HepG2 (cell line): ENCODE results near the gene JAM2. TPM values are rescaled to one million over a fixed set of nuclear protein-coding genes. Genes with fewer than 3 reads are reported as not detected.

Experiments
- ARNTL ChIP-seq: sonication (generic); formaldehyde crosslinking; IDR thresholded peaks from 2 replicates; pipeline ENCODE4 v1.4.0; 2020; ENCODE audit warnings: mild to moderate bottlenecking, missing genetic modification reagents
- GRHL1 ChIP-seq: sonication (generic); formaldehyde crosslinking; conservative IDR thresholded peaks from 2 replicates; pipeline ENCODE4 v1.8.0; 2022; ENCODE audit warnings: missing genetic modification reagents
- HNRNPLL ChIP-seq: fragments of 200-400 bp; formaldehyde crosslinking; IDR thresholded peaks from 2 replicates; pipeline ENCODE4 v1.6.1; 2017; ENCODE audit warnings: mild to moderate bottlenecking, low read depth, low read length; ENCODE audit not compliant: poor library complexity, severe bottlenecking
- MTF2 ChIP-seq: sonication (generic); formaldehyde crosslinking; IDR thresholded peaks from 2 replicates; pipeline ENCODE4 v1.5.0; 2020; ENCODE audit warnings: missing genetic modification reagents, borderline replicate concordance
- MXI1 ChIP-seq: IDR thresholded peaks from 3 replicates; pipeline ENCODE4 v1.6.1; 2012; ENCODE audit warnings: low read depth, low read length, inconsistent platforms, borderline replicate concordance
- PRDM10 ChIP-seq: sonication (generic); formaldehyde crosslinking; IDR thresholded peaks from 2 replicates; pipeline ENCODE4 v1.4.0; 2020; ENCODE audit warnings: low read depth, missing genetic modification reagents
- TBX2 ChIP-seq: sonication (generic); formaldehyde crosslinking; IDR thresholded peaks from 2 replicates; pipeline ENCODE4 v1.5.0; 2020; ENCODE audit warnings: missing genetic modification reagents, mild to moderate bottlenecking, borderline replicate concordance
- TBX3 ChIP-seq: fragments of 450-650 bp; IDR thresholded peaks from 2 replicates; pipeline ENCODE4 v1.6.1; 2017; ENCODE audit warnings: antibody characterized with exemption, mild to moderate bottlenecking, inconsistent platforms, borderline replicate concordance
- ZFY ChIP-seq: sonication (generic); formaldehyde crosslinking; IDR thresholded peaks from 2 replicates; pipeline ENCODE4 v1.4.0; 2020; ENCODE audit warnings: missing genetic modification reagents
- ZGPAT ChIP-seq: IDR thresholded peaks from 2 replicates; pipeline ENCODE4 v1.6.1; 2016; ENCODE audit warnings: mild to moderate bottlenecking
- ZNF329 ChIP-seq: sonication (generic); formaldehyde crosslinking; IDR thresholded peaks from 2 replicates; pipeline ENCODE4 v1.9.0; 2021; ENCODE audit warnings: low read depth, mild to moderate bottlenecking, missing genetic modification reagents
- ZNF446 ChIP-seq: sonication (generic); formaldehyde crosslinking; IDR thresholded peaks from 2 replicates; pipeline ENCODE4 v1.5.0; 2020; ENCODE audit warnings: mild to moderate bottlenecking, missing genetic modification reagents
- ZNF564 ChIP-seq: sonication (generic); formaldehyde crosslinking; IDR thresholded peaks from 2 replicates; pipeline ENCODE4 v1.8.1; 2023; ENCODE audit warnings: mild to moderate bottlenecking, missing genetic modification reagents
- ZNF75D ChIP-seq: sonication (generic); formaldehyde crosslinking; IDR thresholded peaks from 2 replicates; pipeline ENCODE4 v1.8.1; 2023; ENCODE audit warnings: missing genetic modification reagents, mild to moderate bottlenecking, borderline replicate concordance
- ZNF841 ChIP-seq: sonication (generic); formaldehyde crosslinking; IDR thresholded peaks from 2 replicates; pipeline ENCODE4 v1.8.1; 2023; ENCODE audit warnings: missing genetic modification reagents, borderline replicate concordance
- polyA plus RNA-seq, 8 experiments: library from polyadenylated mRNA; depleted of rRNA in 3 of 8; stranded (reverse) in 7 of 8; unstranded in 1 of 8; fragments of >200 nt; fragmentation: Illumina TruSeq in 4 of 8; extraction: Trizol in 4 of 8; gene quantifications; 2 replicates each; pipeline versions ENCODE4 v1.2.1 to v1.2.3, GENCODE V29; 2011 to 2016; ENCODE audit warnings: low read depth in 4 of 8, missing spikeins in 1 of 8, mixed read lengths in 1 of 8; ENCODE audit not compliant: insufficient read depth in 1 of 8
- total RNA-seq, 5 experiments: library from RNA; depleted of rRNA; stranded (reverse); fragments of >200 nt; fragmentation: Illumina TruSeq; extraction: Trizol; gene quantifications; 2 replicates each; pipeline ENCODE4 v1.2.3, GENCODE V29; 2016; ENCODE audit warnings: low read depth in 1 of 5
- TF ChIP-seq, protein P1 (sequence below): sonication (generic); formaldehyde crosslinking; IDR thresholded peaks from 2 replicates; pipeline ENCODE4 v1.8.1; 2023; ENCODE audit warnings: mild to moderate bottlenecking, inconsistent platforms, moderate library complexity, missing genetic modification reagents, borderline replicate concordance
- TF ChIP-seq, protein P2 (sequence below): conservative IDR thresholded peaks from 2 replicates; pipeline ENCODE4 v1.6.1; 2018; ENCODE audit warnings: missing genetic modification reagents
- TF ChIP-seq, protein P3 (sequence below): IDR thresholded peaks from 2 replicates; pipeline ENCODE4 v1.6.1; 2016; ENCODE audit warnings: missing genetic modification reagents, missing compliant biosample characterization

The JAM2 gene
- total and polyA plus RNA-seq, 2 of the 13 experiments (the other 11 are each of a cell fraction or from before 2014, with no cell fraction given), result 0.07 TPM; not detected in 1

- TF ChIP-seq, protein P1, sequence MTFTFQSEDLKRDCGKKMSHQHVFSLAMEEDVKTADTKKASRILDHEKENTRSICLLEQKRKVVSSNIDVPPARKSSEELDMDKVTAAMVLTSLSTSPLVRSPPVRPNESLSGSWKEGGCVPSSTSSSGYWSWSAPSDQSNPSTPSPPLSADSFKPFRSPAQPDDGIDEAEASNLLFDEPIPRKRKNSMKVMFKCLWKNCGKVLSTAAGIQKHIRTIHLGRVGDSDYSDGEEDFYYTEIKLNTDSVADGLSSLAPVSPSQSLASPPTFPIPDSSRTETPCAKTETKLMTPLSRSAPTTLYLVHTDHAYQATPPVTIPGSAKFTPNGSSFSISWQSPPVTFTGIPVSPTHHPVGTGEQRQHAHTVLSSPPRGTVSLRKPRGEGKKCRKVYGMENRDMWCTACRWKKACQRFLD (CRISPR knock-in tag), result 0 out of 2 replicates have a peak, but pooled peaks have one; percentile 64
- 0 out of 2 replicates have a peak, but pooled peaks have one; percentile 22 for TF ChIP-seq TBX3
- peak; percentile 88 for TF ChIP-seq ZFY
- TF ChIP-seq PRDM10, result no peak; the same call in 1 of the 2 replicates
- peak; percentile 63 for TF ChIP-seq HNRNPLL
- no peak for TF ChIP-seq ZNF75D (CRISPR knock-in tag)
- 0 out of 2 replicates have a peak, but pooled peaks have one; percentile 2 for TF ChIP-seq ZNF564 (CRISPR knock-in tag)
- no peak for TF ChIP-seq ZNF446 (CRISPR knock-in tag)
- TF ChIP-seq, protein P2, sequence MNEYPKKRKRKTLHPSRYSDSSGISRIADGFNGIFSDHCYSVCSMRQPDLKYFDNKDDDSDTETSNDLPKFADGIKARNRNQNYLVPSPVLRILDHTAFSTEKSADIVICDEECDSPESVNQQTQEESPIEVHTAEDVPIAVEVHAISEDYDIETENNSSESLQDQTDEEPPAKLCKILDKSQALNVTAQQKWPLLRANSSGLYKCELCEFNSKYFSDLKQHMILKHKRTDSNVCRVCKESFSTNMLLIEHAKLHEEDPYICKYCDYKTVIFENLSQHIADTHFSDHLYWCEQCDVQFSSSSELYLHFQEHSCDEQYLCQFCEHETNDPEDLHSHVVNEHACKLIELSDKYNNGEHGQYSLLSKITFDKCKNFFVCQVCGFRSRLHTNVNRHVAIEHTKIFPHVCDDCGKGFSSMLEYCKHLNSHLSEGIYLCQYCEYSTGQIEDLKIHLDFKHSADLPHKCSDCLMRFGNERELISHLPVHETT, result peak; percentile 100
- no peak for TF ChIP-seq MTF2 (CRISPR knock-in tag)
- peak; percentile 82 for TF ChIP-seq ZGPAT (CRISPR knock-in tag)
- TF ChIP-seq ZNF841, result no peak
- TF ChIP-seq, protein P3, sequence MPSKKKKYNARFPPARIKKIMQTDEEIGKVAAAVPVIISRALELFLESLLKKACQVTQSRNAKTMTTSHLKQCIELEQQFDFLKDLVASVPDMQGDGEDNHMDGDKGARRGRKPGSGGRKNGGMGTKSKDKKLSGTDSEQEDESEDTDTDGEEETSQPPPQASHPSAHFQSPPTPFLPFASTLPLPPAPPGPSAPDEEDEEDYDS (CRISPR knock-in tag), result peak; percentile 95
- peak; percentile 85; the same call in 1 of the 3 replicates for TF ChIP-seq MXI1
- peak; percentile 63; the same call in 1 of the 2 replicates for TF ChIP-seq TBX2 (CRISPR knock-in tag)
- TF ChIP-seq ZNF329 (CRISPR knock-in tag), result no peak
- peak; percentile 53; the same call in 1 of the 2 replicates for TF ChIP-seq ARNTL
- TF ChIP-seq GRHL1 (CRISPR knock-in tag), result no peak
These were observed 96.0 kb downstream of the JAM2 start, which contains the start of the genes ATP5PF and GABPA (continued) for GRCh38 chr21:25734904-25735645.
